ENCODE data around the gene KRTAP10-1.

KRTAP10-1 gene

DNA sequence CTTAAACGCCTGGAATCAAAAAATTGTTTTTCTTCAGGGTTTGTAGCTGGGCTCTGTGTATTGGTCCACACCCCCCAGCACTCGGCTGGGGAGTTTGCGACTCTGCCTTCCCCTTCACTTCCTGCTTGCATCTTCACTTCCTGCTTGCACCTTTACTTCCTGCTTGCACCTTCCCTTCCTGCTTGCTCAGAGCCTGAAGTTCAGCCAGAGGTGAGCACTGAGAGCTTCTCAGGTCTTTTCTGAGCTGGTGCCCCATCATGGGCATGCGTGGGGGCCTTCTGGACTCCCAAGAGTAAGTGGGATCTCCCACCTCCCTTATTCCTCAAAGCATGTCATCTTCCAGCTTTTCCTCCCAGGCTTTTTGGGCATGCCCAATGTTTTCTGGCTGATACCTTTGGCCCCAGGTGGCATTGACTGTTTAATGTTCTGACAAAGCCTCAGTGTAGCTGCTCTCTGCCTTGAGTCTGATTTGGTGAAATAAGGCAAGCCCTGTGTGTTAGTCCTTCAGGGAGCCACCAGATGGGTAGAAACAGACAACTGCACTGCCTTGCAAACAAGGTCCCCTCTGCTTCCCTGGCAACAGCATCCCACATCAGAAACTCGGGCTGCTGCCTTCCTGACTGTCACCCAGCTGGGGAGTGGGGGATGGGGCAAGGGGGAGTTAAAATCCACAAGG is 7.8 kb upstream of the KRTAP10-1 start:
- no peak for DNase-seq (ENCODE audit: low read depth)

DNA sequence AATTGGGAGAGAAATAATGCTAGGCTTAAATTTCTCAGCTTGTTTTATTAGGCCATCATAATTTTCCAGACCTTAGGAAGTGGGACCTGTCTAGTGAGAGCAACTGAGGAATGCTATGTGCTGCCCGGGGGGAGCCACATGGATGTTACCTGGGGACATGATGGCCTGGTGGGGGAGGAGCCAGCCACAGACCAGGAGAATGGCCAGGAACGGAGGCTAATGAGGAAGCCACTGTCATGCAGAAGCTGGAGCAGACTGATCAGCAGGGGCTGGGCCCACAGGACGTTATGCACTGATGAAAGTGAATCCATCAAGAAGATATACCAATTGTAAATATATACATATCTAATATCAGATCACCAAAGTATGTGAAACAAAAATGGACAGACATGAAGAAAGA is 4.6 kb upstream of the KRTAP10-1 start:
- DNase-seq (ENCODE audit: low read depth): no peak

DNA sequence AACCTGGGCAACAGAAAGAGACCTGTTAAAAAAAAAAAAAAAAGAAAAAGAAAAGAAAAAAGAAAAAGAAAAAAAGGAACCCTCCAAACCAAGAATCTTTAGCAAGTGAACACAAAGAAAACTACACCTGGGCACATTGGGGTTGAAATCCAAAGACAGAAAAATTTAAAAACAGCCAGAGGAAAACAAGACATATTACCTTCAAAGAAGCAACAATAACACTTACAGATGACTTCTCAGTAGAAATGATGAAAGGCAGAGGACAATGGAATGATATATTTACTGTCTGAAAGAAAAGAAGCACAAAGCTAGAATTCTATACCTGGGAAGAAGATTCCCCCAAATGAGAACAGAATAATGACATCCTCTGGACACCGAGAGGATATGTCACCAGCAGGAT is 2.7 kb upstream of the KRTAP10-1 start:
- DNase-seq (ENCODE audit: low read depth): no peak

DNA sequence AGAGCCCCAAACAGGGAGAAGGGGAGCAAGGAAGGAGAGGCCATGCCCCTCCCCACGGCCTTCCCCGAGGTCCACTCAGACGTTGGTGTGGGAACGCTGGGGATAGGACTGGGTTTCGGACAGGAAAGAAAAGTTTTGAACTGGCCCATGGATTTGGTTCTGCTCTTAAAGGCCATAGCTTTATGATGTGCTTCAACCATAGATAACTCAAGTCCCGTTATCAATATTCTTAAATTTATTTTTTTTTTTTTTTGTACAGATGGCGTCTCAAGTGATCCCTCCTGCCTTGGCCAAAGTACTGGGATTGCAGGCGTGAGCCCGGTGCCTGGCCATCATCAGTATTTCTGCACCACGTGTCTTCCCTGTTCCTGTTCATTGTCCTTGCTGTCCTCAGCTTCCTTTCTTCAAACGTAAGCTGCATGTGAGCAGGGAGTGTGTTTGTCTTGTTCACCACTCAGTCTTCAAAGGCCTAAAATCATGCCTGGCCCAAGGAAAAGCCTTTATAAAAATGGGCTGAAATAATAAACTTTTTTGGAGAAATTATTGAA is 820 bp upstream of the KRTAP10-1 start:
- no peak for DNase-seq (ENCODE audit: low read depth)

DNA sequence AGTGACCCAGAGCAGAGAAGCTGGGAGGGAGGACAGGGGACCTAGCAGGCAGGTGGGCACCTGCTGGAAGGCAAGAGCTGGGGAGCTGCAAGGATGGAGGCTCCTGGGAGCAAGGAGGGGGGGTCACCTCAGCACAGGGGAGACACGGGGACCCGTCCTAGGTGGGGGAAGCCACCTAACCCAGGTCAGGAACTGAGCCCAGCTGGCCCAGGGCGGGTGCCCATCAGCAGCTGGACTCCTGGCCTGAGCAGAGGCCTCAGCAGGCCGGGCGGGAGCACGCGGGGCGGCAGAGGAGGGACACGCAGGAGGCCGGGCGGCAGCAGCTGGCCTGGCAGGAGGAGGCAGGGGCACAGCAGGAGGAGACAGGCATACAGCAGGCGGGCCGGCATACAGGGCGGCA is 949 bp downstream of the KRTAP10-1 start:
- DNase-seq (ENCODE audit: low read depth): no peak

DNA sequence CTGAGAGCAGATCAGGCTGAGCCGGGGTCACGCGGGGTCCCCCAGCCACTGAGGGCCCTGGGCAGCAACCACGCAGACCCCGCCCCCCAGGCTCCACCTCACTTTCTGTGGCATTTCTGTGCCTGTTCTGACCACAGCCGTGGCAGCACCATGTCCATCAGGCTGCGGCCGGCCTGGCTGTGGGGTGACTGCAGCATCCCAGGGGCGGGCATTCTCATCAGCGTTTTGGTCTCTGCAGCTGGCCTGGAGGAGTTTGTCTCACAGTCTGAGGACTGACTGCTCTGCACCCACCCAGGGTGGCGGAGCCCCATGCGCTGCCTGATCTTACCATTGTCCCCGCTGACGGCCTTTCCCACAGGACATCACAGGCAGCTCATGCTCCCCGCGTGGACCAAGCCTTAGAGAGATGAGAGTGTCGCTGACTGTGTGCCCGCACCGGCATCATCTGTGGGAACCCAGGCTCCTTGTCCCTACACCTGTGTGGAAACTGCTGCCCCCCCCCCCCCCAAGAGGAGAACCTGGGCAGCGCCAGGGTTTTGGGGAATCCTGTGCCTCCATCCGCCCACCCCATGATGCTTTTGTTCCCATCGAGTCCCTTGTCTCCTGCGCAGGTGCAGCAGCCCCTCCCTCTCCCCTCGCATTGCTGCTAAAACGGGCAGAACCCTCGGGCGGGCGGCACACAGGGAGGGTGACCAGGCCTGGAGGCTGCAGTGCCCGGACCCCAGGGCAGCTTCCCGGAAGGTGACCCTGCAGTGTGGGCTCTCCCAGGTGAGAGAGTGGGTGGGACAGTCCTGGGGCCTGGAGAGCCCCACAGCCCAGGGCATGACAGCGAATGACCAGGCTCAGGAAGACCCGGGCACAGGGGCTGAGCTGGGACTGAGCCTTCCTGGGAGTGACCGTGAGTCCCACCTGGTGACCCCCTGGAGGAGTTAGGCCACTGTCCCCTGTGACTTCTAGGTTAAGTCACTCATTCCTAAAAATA is 1.8 kb downstream of the KRTAP10-1 start:
- DNase-seq (ENCODE audit: low read depth): no peak

DNA sequence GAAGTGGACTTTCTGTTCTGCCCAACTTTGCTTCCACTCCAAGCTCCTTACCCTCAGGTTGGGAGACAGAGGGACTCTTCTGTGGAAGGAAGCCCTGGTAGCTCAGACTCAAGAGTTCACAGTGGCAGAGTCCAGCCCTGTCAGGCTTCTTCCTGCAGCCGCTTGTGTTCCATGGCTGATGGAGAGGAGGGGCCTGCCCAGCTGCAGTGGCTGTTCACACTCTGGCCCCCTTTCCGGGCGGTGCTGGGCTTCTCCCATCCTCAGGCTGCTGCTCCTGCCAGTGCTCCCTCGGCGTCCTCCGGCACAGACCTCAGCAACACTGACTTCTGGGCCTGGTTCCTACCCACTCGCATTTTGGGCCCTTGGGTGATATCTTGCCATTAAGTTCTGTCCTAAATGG is 4.0 kb downstream of the KRTAP10-1 start:
- no peak for DNase-seq (ENCODE audit: low read depth)

DNA sequence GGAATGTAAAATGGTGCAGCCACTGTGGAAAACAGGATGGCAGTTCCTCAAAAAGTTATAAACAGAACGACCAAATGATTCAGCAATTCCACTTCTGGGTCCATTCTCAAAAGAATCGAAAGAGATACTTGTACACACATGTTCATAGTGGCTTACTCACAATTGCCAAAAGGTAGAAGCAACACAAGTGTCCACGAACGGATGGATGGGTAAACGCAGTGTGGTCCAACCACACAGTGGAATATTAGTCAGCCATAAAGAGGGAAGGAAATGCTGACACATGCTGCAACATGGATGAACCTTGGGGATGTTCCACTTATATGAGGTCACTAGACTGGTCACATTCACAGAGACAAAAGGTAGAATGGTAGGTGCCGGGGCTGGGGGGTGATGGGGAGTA is 5.3 kb downstream of the KRTAP10-1 start:
- no peak for DNase-seq (ENCODE audit: low read depth)

DNA sequence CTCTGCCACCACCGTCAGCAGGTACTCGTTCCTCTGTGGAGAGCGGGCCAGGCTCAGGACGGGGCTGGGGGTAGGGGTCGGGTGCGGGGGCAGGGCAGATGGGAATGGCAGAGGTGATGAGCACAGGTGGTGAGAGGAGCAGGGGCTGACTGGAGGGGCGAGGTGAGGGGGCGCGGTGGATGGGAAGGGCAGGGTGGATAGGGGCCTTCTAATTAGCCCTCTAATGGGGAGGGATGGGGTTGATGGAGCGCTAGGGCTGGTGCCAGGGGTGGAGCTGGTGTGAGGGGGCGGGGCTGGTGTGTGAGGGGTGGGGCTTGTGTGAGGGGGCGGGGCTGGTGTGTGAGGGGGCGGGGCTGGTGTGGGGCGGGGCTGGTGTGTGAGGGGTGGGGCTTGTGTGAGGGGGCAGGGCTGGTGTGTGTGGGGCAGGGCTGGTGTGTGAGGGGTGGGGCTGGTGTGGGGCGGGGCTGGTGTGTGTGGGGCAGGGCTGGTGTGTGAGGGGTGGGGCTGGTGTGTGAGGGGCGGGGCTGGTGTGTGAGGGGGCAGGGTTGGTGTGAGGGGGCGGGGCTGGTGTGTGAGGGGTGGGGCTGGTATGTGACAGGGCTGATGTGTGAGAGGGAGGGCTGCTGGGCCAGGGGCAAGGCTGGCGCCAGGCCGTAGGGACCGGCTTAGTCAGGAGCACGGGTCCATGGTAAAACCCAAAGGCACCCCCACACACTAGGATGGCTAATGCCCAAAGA is 5.9 kb downstream of the KRTAP10-1 start:
- DNase-seq (ENCODE audit: low read depth): no peak

DNA sequence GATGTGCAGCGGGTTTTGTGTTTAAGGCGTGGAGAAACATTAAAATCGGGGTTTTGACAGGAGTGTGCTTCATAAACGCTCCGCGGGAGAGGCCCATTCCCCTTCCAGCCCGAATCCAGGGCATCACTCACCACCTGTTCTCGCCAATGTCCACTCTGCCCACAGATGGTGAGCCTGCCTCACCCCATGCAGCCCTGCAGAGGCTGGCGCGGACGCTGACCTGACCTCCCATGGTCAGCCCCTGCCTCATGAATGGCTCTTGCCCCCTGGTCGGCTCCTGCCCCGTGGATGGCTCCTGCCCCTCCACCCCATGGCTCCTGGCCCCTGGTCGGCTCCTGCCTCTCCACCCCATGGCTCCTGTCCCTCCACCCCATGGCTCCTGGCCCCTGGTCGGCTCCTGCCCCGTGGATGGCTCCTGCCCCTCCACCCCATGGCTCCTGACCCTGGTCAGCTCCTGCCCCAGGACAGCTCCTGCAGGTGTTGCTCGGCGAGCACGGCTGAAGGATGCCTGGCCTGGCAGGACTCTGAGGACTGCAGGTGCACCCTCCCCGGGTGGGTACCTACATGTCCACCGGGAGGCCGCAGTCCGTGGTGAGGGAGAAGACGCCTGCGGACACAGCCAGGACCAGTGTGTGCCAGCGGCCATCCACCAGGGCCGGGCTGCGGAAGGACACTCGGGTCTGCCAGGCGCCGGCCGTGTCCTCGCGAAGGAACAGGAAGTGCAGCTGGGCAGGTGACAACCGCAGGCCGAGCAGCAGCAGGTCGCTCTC is 6.7 kb downstream of the KRTAP10-1 start:
- DNase-seq (ENCODE audit: low read depth): no peak

DNA sequence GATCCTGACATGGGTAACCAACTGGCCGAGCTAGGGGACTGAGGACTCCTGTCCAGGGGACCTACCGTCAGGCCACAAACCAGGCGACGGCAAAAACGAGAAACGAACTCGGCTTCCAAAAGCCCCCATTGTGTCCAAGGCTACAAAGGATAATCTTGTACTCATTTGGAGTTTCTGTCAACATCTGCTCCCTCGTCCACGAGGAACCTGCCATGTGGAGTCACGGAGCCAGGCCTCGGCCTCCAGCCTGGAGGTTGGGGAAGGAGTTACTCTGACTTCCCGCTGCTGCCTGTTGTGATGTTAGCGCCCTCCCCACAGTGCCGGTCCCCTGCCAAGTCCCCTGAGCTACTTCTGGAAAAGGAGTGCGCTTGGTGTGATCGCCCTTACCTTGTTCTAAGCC is 7.3 kb downstream of the KRTAP10-1 start:
- DNase-seq (ENCODE audit: low read depth): no peak

DNA sequence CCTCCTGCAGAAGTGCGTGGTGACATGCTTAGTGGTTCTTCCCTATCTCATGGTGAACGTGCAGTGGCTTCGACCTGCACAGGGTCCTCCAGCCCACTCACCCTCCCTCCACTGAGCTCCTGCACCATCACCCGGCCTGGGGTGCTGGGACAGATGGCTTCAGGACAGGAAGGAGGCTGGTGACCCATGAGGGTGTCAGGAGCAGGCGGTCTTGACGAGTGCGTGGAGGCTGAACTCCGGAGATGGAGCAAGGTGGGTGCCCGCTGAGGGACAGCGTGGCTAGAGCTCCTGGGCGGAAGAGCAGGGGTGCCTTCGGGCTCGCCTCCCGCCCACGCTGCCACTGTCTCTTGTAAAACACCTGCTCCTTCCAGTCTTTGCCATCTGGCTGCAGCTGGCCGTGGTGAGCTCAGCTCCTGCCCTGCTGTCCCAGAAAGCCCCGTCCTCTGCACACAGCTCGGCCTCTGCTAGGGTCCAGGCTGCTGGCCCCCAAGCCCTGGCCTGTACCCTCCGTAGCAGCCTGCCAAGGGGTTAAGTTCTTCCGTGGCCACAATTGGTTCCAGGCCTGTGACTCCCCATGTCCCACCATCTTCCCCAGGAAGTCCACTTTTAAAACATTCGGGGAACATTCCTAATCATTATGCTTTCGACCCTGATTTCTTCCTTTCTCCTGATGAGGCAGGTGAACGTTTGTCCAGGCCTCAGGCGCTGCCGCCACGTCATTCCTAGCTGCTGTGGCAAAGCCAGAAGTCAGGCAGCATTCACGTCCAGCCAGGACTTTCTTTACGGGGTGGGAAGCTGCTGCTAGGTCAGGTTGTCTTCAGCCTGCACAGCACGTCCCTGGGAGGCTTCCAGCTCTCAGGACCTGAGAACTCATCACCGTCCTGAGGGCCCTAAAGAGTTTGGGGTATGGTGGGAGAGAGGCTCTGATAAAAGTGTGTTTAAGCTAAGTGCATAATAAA is 8.1 kb downstream of the KRTAP10-1 start:
- no peak for DNase-seq (ENCODE audit: low read depth)

DNA sequence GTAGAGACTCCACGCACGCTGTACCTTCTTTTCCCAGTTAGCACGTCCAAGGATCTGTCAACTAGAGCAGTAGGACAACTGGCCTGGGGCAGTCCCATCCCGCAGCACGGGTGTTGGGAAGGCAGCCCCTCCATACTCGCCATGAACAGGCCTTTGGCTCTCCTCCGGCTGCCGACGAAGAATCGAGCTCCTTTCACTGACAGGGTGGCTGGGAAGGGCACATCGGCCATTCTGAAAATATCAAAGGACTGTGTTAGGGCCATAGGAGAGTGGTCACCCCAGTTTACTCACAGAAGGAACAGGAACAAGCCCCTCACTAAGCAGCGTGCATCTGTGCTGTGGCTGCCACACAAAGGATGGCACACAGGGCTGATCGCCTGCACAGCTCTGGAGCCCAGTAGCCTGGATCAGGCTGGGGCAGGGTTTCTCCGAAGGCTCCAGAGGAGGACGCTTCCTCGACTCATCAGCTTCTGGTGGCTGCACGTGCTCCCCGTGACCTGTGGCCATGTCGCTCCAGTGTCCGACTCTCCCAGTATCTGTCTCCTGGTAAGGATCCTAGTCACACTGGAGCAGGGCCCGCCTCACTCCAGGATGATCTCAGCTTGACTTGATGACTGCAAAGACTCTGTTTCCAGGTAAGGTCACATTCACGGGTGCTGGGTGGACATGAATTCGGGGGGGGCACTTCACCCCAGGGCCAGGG is 8.9 kb downstream of the KRTAP10-1 start:
- DNase-seq (ENCODE audit: low read depth): no peak

DNA sequence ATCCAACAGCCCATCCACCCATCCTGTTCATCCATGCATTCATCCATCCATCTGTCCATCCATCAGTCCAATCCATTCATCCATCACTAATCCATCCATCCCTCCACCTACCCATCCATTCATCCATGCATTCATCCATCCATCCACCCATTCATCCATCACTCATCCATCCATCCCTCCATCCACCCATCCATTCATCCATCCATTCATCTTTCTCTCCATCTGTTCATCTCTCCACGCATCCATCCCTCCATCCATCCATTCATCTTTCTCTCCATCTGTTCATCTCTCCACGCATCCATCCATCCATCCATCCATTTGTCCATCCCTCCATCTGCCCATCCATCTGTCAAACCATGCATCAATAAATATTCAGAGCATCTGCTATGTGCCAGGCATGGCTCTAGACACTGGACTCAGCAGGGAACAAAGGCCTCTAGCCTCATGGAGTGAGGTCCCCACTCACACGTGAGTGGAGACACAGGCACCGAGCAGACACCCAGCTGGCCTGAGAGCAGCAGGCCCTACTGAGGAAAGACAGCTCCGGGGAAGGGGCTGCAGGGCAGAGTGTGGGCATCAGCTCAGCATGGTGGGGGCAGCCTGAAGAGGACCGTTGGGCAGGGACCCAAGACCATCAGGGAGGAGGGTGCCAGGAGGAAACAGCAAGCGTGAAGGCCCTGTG is 9.6 kb downstream of the KRTAP10-1 start:
- no peak for DNase-seq (ENCODE audit: low read depth)

DNA sequence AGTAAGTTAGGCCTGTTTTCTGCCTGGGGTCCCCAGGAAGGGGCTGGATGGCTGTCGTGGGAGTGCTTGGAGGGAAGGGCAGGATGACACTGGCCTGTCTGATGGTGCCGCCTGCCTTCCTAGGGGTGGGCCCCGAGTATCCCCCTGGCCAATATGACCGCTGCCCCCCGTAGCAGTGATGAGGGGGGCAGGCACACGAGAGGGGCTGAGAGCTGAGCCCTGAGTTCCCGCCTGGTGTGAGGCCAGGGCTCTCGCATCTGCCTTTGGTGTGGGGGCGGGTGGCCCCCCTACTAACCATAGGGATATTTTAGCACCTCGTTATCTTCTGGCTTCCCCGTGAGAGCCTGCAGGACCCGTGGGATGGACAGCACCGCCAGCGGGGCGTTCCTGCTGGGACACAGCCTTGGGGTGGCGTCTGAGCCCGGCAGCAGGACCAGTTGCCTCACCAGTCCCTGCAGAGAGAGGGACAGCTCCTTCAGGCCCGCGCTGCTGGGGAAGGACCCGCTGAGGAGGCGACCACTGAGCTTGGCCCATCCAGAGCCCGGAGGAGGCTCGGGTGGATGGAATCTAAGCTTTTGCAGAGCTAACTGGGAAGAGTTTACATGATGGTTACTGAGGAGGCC is 10.4 kb downstream of the KRTAP10-1 start:
- DNase-seq (ENCODE audit: low read depth): no peak

DNA sequence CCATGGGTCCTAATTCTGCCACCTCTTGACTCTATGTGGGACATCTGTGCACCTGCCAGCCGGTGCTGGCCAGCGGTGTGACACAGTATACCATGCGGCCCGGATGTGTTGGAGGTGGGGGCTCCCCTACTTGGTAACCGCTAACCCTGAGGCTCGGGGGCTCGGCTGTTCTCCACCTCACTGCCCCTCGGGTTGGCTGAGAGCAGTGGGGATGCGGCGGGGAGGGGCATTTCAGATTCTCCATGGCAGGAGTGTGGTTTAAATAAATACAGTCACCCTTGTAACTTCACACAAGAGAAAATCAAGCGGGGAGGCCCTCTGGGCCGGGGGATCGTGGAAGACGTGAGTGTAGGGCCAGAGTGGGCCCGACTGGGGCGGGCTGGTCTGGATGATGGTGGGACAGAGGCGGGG is 11.0 kb downstream of the KRTAP10-1 start:
- DNase-seq (ENCODE audit: low read depth): no peak

DNA sequence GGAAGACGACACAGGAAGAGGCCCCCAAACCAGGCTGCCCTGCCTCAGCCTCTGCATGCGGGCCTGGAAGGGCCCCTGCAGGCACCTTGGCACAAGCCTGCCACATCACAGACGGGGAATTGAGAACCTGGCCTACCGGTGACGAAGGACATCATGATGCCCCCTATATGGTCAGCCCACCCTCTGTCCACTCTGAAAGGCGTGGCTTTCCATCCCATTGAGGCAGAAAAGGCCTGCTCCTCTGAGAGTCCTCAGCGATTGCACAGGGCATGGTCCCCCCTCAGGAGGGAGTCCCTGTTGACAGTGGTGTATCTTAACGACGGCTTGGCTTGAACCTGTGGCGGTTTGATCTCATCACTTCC is 11.4 kb downstream of the KRTAP10-1 start:
- no peak for DNase-seq (ENCODE audit: low read depth)

DNA sequence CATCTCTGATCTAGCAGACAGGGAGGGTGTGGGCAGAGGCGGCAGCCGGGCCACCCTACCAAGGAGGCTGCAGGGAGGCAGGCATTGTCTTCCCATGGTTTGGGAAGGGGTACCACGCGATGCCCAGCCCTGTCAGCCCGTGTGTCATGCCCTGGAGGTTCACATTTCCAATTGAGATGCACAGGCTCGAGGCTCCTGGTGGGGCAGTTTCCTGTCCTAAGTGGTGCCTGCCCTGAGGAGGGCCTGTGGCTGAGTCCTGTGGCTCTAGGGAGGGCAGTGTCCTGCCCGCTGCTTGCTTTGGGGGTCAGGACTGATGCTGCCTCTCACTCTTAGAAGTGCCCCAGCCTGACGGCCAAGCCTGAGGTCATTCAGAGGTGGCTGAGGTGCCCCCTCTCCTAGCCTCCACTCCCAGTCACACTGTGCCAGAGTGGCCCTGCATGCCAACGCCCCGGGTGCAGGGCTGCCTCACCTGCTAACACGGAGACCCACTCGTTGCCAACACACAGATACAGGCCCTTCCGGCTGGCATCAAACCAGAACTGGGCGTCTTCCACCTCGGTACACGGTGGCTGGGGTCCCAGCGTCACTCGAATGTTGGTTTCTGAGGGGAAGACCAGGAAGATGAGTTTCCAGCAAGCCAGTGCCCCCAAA is 11.9 kb downstream of the KRTAP10-1 start:
- no peak for DNase-seq (ENCODE audit: low read depth)

Data from T-helper 22 cell (primary cell).